Nephron (organoid): ENCODE results near the gene TPBG.

ENCODE experiments used
- H3K27ac Mint-ChIP-seq, 3 experiments: 2 replicates each; pipeline ENCODE4 v1.8.0; 2020; ENCODE audit warnings: mixed read lengths in 3 of 3, mild to moderate bottlenecking in 2 of 3, moderate library complexity in 1 of 3
- H3K27me3 Mint-ChIP-seq: 2 replicates; pipeline ENCODE4 v1.8.0; 2021; ENCODE audit warnings: low read depth, mild to moderate bottlenecking, moderate library complexity, mixed read lengths
- H3K36me3 Mint-ChIP-seq: 2 replicates; pipeline ENCODE4 v1.8.0; 2020; ENCODE audit warnings: low read depth, mixed read lengths
- H3K4me1 Mint-ChIP-seq: 2 replicates; pipeline ENCODE4 v1.8.0; 2020; ENCODE audit warnings: mixed read lengths
- H3K4me3 Mint-ChIP-seq, 3 experiments: 2 replicates each; pipeline ENCODE4 v1.8.0; 2020; ENCODE audit warnings: mild to moderate bottlenecking in 3 of 3, mixed read lengths in 3 of 3, moderate library complexity in 2 of 3
- H3K9me3 Mint-ChIP-seq: 2 replicates; pipeline ENCODE4 v1.8.0; 2020; ENCODE audit warnings: mixed read lengths
- CTCF ChIP-seq, 3 experiments: fragments of 200-600 bp; sonication (generic); IDR thresholded peaks; one replicate each; pipeline ENCODE4 v1.5.0; 2021; ENCODE audit warnings: antibody characterized with exemption in 3 of 3; ENCODE audit not compliant: unreplicated experiment in 3 of 3

Gene TPBG

DNA sequence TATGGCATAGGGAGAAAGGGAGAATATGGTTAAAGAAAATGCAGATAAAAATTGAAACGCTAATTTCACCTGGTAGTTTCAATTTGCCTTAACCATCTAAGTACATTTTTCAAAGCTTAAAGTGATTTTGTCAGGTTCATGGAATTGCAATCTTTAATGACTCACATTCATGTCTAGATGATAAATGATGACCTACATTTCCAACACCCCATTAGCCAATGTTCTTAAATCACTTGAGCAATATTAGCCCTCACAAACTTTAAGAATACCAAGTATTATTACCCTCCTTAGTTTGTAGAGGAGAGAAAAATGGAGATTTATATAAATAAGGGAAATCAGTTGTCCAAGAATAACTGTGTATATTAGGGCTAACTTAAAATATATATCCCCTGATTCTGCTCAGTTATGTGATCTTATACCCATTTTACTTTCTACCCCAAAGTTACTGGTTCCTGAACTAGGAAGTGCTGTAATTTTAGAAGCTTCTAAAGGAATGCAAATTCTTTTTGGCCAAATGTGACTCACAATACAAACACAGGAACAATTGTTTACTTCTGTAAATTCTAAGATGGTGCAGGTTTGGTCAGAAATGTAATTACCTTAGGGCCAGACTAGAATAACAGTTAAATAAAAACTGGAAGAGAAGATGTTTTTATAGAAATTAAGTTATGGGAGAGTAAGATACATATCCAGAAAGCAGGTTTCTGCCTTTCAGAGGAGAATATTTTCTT lies 34.5 kb downstream of the TPBG start:
- Mint-ChIP-seq H3K36me3 (no peaks in the 10 kb centered on the region), H3K9me3 (peaks cover 3% of the 10 kb centered on the region), H3K27ac (no peak overlapping the region), H3K4me1 (peaks cover 9% of the 10 kb centered on the region), H3K27me3 (no peaks in the 10 kb centered on the region), H3K4me3 (no peak overlapping the region)
- TF ChIP-seq CTCF (IDR thresholded peaks at IDR 0.05; ENCODE audit: unreplicated experiment in 3 of 3) = no peak

DNA sequence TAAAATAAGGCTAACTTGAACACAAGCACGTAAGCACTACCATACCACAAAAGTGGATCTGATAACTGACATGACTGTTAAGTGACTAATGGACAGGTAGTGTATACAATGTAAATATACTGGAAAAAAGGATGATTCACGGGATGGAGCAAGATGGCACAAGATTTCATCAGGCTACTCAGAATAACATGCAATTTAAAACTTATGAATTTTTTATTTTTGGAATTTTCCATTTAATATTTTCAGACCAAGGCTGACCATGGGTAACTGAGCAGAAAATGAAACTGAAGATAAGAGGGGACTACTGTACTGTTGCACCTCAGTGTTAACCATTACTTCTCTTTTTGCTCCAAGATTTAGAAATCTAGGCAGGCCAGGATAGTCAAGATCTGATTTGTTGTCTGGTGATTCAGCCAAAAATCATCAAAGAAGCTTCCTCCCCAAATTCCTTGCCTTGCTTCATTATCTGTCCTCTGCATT lies 45.4 kb downstream of the TPBG start:
- Mint-ChIP-seq H3K9me3 (no peaks in the 10 kb centered on the region), H3K4me3 (no peak overlapping the region), H3K27me3 (peaks cover 4% of the 10 kb centered on the region), H3K36me3 (no peaks in the 10 kb centered on the region), H3K4me1 (peaks cover 5% of the 10 kb centered on the region), H3K27ac (peak overlapping the region in 1 of 3 experiments; percentile 58)
- TF ChIP-seq CTCF (IDR thresholded peaks at IDR 0.05; ENCODE audit: unreplicated experiment in 3 of 3) = no peak

- Mint-ChIP-seq H3K9me3 (no peaks in the 10 kb centered on the region), H3K27ac (no peak overlapping the region), H3K4me1 (peaks cover 5% of the 10 kb centered on the region), H3K4me3 (no peak overlapping the region), H3K36me3 (no peaks in the 10 kb centered on the region), H3K27me3 (peaks cover 4% of the 10 kb centered on the region)
- no peak for TF ChIP-seq CTCF (IDR thresholded peaks at IDR 0.05; ENCODE audit: unreplicated experiment in 3 of 3)
Measured at GRCh38 chr6:82410151-82410648, 46.6 kb downstream of the TPBG start.

DNA sequence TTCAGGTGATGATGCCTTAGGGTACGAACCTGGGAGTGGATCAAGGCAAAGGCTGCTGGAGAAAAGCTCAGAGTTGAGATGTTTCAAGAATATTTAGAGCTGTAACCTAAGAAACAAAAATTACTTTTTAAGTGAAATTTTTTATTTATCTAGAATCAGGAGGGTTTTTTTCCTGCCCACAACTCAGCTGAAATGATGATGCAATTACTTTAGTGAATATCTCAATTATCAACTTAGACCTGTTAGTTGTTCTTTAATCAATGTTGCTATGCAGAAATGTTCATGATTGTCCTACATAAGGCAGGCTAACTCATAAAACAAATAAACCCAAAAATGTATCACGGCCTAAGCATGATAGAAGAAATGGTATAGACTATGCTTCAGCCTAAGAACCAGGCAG lies 50.3 kb downstream of the TPBG start:
- Mint-ChIP-seq H3K27ac (no peak overlapping the region), H3K27me3 (peaks cover 4% of the 10 kb centered on the region), H3K4me1 (peaks cover 5% of the 10 kb centered on the region), H3K36me3 (no peaks in the 10 kb centered on the region), H3K4me3 (no peak overlapping the region), H3K9me3 (no peaks in the 10 kb centered on the region)
- TF ChIP-seq CTCF (IDR thresholded peaks at IDR 0.05; ENCODE audit: unreplicated experiment in 3 of 3) = no peak

GRCh38 chr6:82415820-82416219 lies 52.2 kb downstream of the TPBG start:
- Mint-ChIP-seq H3K27ac (no peak overlapping the region), H3K27me3 (no peaks in the 10 kb centered on the region), H3K9me3 (no peaks in the 10 kb centered on the region), H3K4me1 (no peaks in the 10 kb centered on the region), H3K36me3 (no peaks in the 10 kb centered on the region), H3K4me3 (no peak overlapping the region)
- no peak for TF ChIP-seq CTCF (IDR thresholded peaks at IDR 0.05; ENCODE audit: unreplicated experiment in 3 of 3)

DNA sequence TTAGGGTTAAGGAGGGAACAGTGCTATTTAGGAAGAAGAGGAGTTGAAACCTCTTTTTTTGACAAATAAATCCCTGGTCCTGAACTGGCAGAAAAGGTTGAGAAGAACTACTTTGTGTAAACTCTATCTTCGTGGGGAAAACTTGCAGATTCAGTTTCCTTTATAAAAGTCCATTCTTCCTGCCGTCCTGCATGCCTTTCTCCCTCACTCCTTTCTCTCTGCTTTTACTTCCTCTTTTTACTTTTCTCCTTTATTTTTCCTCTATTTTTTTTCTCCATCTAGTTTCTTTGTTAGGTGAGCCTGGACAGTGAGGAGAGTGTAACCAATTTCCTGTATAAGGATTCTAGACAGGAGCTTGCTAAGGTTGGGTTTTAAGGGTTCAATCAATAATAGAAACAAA lies 52.7 kb downstream of the TPBG start:
- Mint-ChIP-seq H3K27ac (no peak overlapping the region), H3K9me3 (no peaks in the 10 kb centered on the region), H3K4me3 (no peak overlapping the region), H3K36me3 (no peaks in the 10 kb centered on the region), H3K4me1 (no peaks in the 10 kb centered on the region), H3K27me3 (no peaks in the 10 kb centered on the region)
- no peak for TF ChIP-seq CTCF (IDR thresholded peaks at IDR 0.05; ENCODE audit: unreplicated experiment in 3 of 3)
